K562 (cell line): Measurements from ENCODE around the gene DVL3. TPM values are rescaled to one million over a fixed set of nuclear protein-coding genes. Genes with fewer than 3 reads are reported as not detected.

Experiments
- ATAC-seq: fragments of 200-7000 bp; cut with Tn5 transposase; 3 replicates; pipeline ENCODE4 v1.9.1; 2020; ENCODE audit warnings: moderate library complexity
- BruUV-seq: library from RNA; stranded (reverse); fragments of 400-500 nt; replicated peaks from 2 replicates; lab custom pipeline; 2021; lab: Mats Ljungman, UMichigan
- CTCF ChIA-PET: fragments of 300-600 bp; formaldehyde crosslinking; extraction: SDS; loops from one replicate; lab custom pipeline; 2021; ENCODE audit warnings: low intra/inter-chr PET ratio; lab: Yijun Ruan, JAX
- POLR2A ChIA-PET: fragments of 300-600, 350-650 bp; sonication (Branson Sonifier 250); formaldehyde crosslinking; extraction: SDS; loops from one replicate; lab custom pipeline; 2021; ENCODE audit warnings: antibody characterized with exemption, inconsistent platforms; lab: Yijun Ruan, JAX
- DNase-seq, 4 experiments: peaks; one replicate each; pipeline versions ENCODE4 v3.0.0 to v3.0.0-alpha.2; 2011 to 2018; ENCODE audit warnings: low spot score in 3 of 4, mixed read lengths in 3 of 4; ENCODE audit errors: extremely low read depth in 1 of 4
- FAIRE-seq: peaks from 2 replicates; lab custom pipeline; 2011; peaks lifted over from hg19 to GRCh38; lab: Jason Lieb, UNC
- H2AFZ ChIP-seq: 2 replicates; pipeline ENCODE4 v1.6.0; 2011; ENCODE audit warnings: low read depth, low read length, control low read depth, inconsistent platforms
- H3K27ac ChIP-seq: fragments of 200-600 bp; 3 replicates; pipeline ENCODE4 v1.8.0; 2011; ENCODE audit warnings: low read depth, mild to moderate bottlenecking, control low read depth, inconsistent platforms, low read length, moderate library complexity, mixed read lengths; ENCODE audit errors: extremely low read depth
- H3K27me3 ChIP-seq, 2 experiments: fragments of 300-600 bp in 1 of 2; 2 replicates in 1 of 2; 3 replicates in 1 of 2; pipeline versions ENCODE4 v1.6.0 to v1.8.0; 2011; ENCODE audit warnings: inconsistent platforms in 2 of 2, low read length in 2 of 2, mild to moderate bottlenecking in 1 of 2, mixed read lengths in 1 of 2, moderate library complexity in 1 of 2; ENCODE audit not compliant: control insufficient read depth in 2 of 2, insufficient read depth in 2 of 2
- H3K36me3 ChIP-seq: fragments of 300-600 bp; 3 replicates; pipeline ENCODE4 v1.8.0; 2011; ENCODE audit warnings: mild to moderate bottlenecking, low read length, inconsistent platforms; ENCODE audit not compliant: control insufficient read depth, insufficient read depth
- H3K4me1 ChIP-seq, 2 experiments: fragments of 200-600 bp in 1 of 2; replicated peaks in 1 of 2; 2 replicates in 1 of 2; 3 replicates in 1 of 2; pipeline versions ENCODE4 v1.5.1 to v1.8.0; 2011; ENCODE audit warnings: inconsistent platforms in 2 of 2, low read length in 2 of 2, mild to moderate bottlenecking in 1 of 2, mixed read lengths in 1 of 2, moderate library complexity in 1 of 2; ENCODE audit not compliant: control insufficient read depth in 2 of 2, insufficient read depth in 2 of 2
- H3K4me2 ChIP-seq: 2 replicates; pipeline ENCODE4 v1.6.1; 2011; ENCODE audit warnings: low read length, control low read depth, inconsistent platforms, mixed read lengths; ENCODE audit not compliant: insufficient read depth
- H3K4me3 ChIP-seq: fragments of 200-600 bp; sonication (generic), shearing (Covaris generic); 2 replicates; pipeline ENCODE4 v1.5.1; 2016; ENCODE audit warnings: control low read depth, inconsistent platforms
- H3K79me2 ChIP-seq: fragments of 200-600 bp; 3 replicates; pipeline ENCODE4 v1.8.0; 2011; ENCODE audit warnings: low read length, inconsistent platforms; ENCODE audit not compliant: control insufficient read depth, insufficient read depth
- H3K9ac ChIP-seq, 2 experiments: 2 replicates each; pipeline versions ENCODE4 v1.6.0 to v1.6.1; 2011; ENCODE audit warnings: low read depth in 2 of 2, low read length in 2 of 2, control low read depth in 1 of 2, inconsistent platforms in 1 of 2, mild to moderate bottlenecking in 1 of 2, mixed read lengths in 1 of 2; ENCODE audit not compliant: insufficient read depth in 1 of 2
- H3K9me1 ChIP-seq: one replicate; pipeline ENCODE4 v1.6.0; 2011; ENCODE audit warnings: inconsistent platforms, mild to moderate bottlenecking, low read length, moderate library complexity; ENCODE audit not compliant: control insufficient read depth, insufficient read depth
- H3K9me3 ChIP-seq: replicated peaks from 2 replicates; pipeline ENCODE4 v1.5.1; 2011; ENCODE audit warnings: low read depth, low read length, inconsistent platforms; ENCODE audit not compliant: control insufficient read depth, insufficient read depth
- H4K20me1 ChIP-seq: replicated peaks from 2 replicates; pipeline ENCODE4 v1.6.1; 2011; ENCODE audit warnings: low read length, inconsistent platforms, mixed read lengths; ENCODE audit not compliant: control insufficient read depth, insufficient read depth
- BCOR ChIP-seq: fragments of 450-650 bp; IDR thresholded peaks from 2 replicates; pipeline ENCODE4 v1.6.1; 2016
- DNMT1 ChIP-seq: fragments of 450-650 bp; IDR thresholded peaks from 2 replicates; pipeline ENCODE4 v1.6.1; 2016; ENCODE audit warnings: antibody characterized with exemption, mild to moderate bottlenecking
- RBM25 ChIP-seq: fragments of 200-400 bp; formaldehyde crosslinking; IDR thresholded peaks from 2 replicates; pipeline ENCODE4 v1.6.1; 2018; ENCODE audit warnings: low read length, low read depth, moderate library complexity; ENCODE audit not compliant: severe bottlenecking
- WGBS: fragments of 100-300 bp; shearing (Covaris generic); methylation state at CpG from one replicate; pipeline ENCODE4 v1.1.6; 2016; ENCODE audit warnings: low coverage, mixed read lengths; ENCODE audit not compliant: insufficient coverage; ENCODE audit errors: missing lambda C conversion rate; 5-methylcytosine and 5-hydroxymethylcytosine counted together
- in situ Hi-C: fragments of 300-500 bp; cut with MboI; formaldehyde crosslinking; loops from 4 replicates; pipeline ENCODE4 v1.15.0; 2018; ENCODE audit warnings: inconsistent platforms, mixed read lengths
- intact Hi-C: fragments of 100-400 bp; cut with micrococcal nuclease; formaldehyde crosslinking; loops from 2 replicates; pipeline ENCODE4 v1.14.2; 2022
- polyA plus RNA-seq, 8 experiments: library from polyadenylated mRNA; depleted of rRNA in 4 of 8; stranded (reverse) in 5 of 8; unstranded in 3 of 8; fragments of >200 nt; fragmentation: Nextera tagmentation in 2 of 8; fragmentation: Illumina TruSeq in 1 of 8; extraction: Ambion mirVana in 2 of 8; extraction: Trizol in 1 of 8; gene quantifications; 2 replicates each; pipeline versions ENCODE4 v1.2.1 to v1.2.3, GENCODE V29; 2011 to 2014; ENCODE audit warnings: inconsistent platforms in 1 of 8, missing spikeins in 1 of 8
- total RNA-seq, 7 experiments: library from RNA; depleted of rRNA in 6 of 7; stranded (reverse); fragments of >200 nt in 6 of 7; fragmentation: Illumina TruSeq in 2 of 7; extraction: Trizol in 2 of 7; gene quantifications; 2 replicates each; pipeline versions ENCODE4 v1.2.1 to v1.2.3, GENCODE V29; 2011 to 2021; ENCODE audit warnings: low replicate concordance in 1 of 7
- TF ChIP-seq, protein P1 (sequence below): fragments of 450-650 bp; IDR thresholded peaks from one replicate; pipeline ENCODE4 v1.6.1; 2018; ENCODE audit warnings: mild to moderate bottlenecking, moderate library complexity; ENCODE audit not compliant: partially characterized antibody

Gene DVL3
- total and polyA plus RNA-seq, 9 of the 15 experiments (the other 6 are each of a cell fraction or from before 2014, with no cell fraction given) = 3.1 to 57.9 (median 20.1) TPM

DNA sequence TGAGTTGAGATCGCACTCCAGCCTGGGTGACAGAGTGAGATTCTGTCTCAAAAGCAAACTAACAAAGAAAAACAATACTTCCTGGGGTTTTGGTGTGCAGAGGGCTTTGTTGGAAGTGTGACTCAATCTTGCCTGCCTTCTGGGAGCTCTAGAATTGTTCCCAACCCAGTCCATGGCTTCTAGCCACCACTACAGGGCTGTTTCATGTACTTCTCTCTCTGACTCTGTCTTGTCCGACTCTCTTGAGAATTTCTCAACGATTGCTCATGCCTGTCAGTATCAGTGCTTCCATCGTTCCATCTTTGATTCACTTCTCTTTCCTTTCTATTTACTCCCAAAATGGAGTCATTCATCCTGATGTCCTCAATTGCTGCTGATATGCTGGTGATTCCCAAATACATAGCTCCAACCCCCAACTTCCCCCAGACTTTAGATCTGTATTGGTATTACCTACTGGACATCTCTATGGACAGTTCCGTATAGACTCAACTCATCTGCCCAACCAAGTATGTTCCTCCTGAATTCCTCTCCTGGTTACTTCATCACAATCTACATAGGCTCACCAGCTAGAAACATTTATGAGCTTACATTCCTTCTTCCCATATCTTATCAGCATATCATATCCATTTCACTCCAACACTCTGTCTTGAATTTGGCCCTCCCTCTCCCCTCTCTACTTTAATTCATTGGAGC, 17.6 kb downstream of the DVL3 start:
- Histone ChIP-seq H3K36me3 (peaks cover 68% of the 10 kb centered on the region), H3K9me1 (no peaks in the 10 kb centered on the region), H3K9me3 (no peaks in the 10 kb centered on the region), H2AFZ (no peak overlapping the region), H4K20me1 (peaks cover 8% of the 10 kb centered on the region; the same call in 1 of the 2 replicates), H3K27ac (no peak overlapping the region), H3K9ac (no peak overlapping the region), H3K27me3 (no peaks in the 10 kb centered on the region), H3K4me2 (no peak overlapping the region), H3K79me2 (peaks cover 34% of the 10 kb centered on the region), H3K4me3 (no peak overlapping the region), H3K4me1 (peaks cover 41 to 45% of the 10 kb centered on the region in 2 experiments; a peak in 4 of 5 replicates)
- no peak for DNase-seq
- no peak for FAIRE-seq
- BruUV-seq = no TSS peak
- no peak for ATAC-seq
- TF ChIP-seq, protein P1, sequence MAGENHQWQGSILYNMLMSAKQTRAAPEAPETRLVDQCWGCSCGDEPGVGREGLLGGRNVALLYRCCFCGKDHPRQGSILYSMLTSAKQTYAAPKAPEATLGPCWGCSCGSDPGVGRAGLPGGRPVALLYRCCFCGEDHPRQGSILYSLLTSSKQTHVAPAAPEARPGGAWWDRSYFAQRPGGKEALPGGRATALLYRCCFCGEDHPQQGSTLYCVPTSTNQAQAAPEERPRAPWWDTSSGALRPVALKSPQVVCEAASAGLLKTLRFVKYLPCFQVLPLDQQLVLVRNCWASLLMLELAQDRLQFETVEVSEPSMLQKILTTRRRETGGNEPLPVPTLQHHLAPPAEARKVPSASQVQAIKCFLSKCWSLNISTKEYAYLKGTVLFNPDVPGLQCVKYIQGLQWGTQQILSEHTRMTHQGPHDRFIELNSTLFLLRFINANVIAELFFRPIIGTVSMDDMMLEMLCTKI = no peak
- 78% methylated on average over 5 of the region's 5 CpGs for WGBS
- CTCF ChIA-PET = no interaction called here
- POLR2A ChIA-PET = interaction anchor here (0.7 to 3.6 kb wide), 7 partner anchors 9 to 54 kb away, joined by 3 to 27 read pairs (median 5); partner anchors contain the start of gene DVL3
- in situ Hi-C loops = no loop called here
- intact Hi-C loops = loop anchor here (5.0 kb wide), 2 partner anchors 36 to 124 kb away; partner anchors contain the start of genes EIF2B5 and PSMD2

DNA sequence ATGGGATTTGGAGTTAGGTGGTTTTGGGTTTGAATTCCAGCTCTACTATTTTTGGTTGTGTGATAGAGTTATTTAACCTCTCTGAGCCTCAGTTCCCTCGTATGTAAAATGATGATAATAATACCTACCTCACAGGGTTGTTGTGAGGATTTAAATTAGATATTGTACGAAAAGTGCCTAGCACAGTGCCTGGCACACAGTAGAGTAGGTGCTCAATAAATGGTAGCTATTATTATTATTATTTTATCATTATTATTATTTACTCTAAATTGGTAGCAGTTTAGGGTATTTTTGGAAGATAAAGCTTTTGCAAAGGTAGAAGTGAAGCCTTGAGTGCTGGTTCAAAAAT, 18.2 kb downstream of the DVL3 start:
- TF ChIP-seq BCOR (peak; percentile 32; the same call in 1 of the 2 replicates), DNMT1 (no peak), RBM25 (peak; percentile 81)
- Histone ChIP-seq H3K79me2 (peaks cover 39% of the 10 kb centered on the region), H3K9me1 (no peaks in the 10 kb centered on the region), H4K20me1 (peaks cover 10% of the 10 kb centered on the region; the same call in 1 of the 2 replicates), H3K4me2 (no peak overlapping the region), H3K27ac (peak overlapping the region; percentile 68; the same call in 1 of the 3 replicates), H3K27me3 (no peaks in the 10 kb centered on the region), H2AFZ (no peak overlapping the region), H3K4me3 (no peak overlapping the region), H3K36me3 (peaks cover 68% of the 10 kb centered on the region), H3K9me3 (no peaks in the 10 kb centered on the region), H3K9ac (no peak overlapping the region), H3K4me1 (peaks cover 41 to 50% of the 10 kb centered on the region in 2 experiments; a peak in 4 of 5 replicates)
- ChIA-PET CTCF (no interaction called here), POLR2A (interaction anchor here (0.7 to 3.6 kb wide), 6 partner anchors 8 to 54 kb away, joined by 3 to 27 read pairs (median 5); partner anchors contain the start of gene DVL3)
- FAIRE-seq (no peak), ATAC-seq (no peak), DNase-seq (no peak)
- no TSS peak for BruUV-seq
- intact Hi-C loops (loop anchor here (5.0 kb wide), 2 partner anchors 36 to 124 kb away; partner anchors contain the start of genes EIF2B5 and PSMD2), in situ Hi-C loops (no loop called here)
- WGBS = 88% methylated on average over 2 of the region's 2 CpGs
